Measurements from ENCODE around the gene AKAP10. TPM values are rescaled to one million over a fixed set of nuclear protein-coding genes. Genes with fewer than 3 reads are reported as not detected.

AKAP10 gene
- total RNA-seq, 2 donors from 2014 or later = 14.4 to 16.5 TPM

DNA sequence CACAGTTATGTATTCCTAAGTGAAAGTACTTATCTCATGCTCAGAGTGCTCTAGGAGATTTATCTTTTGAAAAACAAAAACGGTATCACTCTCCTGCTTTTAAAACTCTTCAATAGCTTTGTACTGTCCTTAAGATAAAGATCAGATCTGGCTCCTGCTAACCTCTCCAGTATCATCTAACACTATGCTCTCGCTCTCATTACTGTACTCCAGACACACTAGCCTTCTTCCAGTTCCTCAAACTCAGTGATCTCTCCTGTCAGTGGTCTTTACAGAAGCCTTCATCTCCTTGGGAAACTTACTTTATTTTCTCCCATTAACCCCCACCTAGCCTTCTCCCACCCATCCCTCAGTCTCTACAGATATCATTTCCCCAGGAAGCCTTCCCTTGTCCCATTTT is 120.0 kb downstream of the AKAP10 start:
- Histone ChIP-seq H3K9me3 (no peaks in the 10 kb centered on the region), H3K36me3 (peaks cover 15% of the 10 kb centered on the region), H3K4me1 (no peaks in the 10 kb centered on the region), H3K27me3 (no peaks in the 10 kb centered on the region), H3K27ac (no peak overlapping the region), H3K4me3 (no peak overlapping the region)
- DNase-seq (ENCODE audit: low spot score) = no peak
- TF ChIP-seq, protein P1, sequence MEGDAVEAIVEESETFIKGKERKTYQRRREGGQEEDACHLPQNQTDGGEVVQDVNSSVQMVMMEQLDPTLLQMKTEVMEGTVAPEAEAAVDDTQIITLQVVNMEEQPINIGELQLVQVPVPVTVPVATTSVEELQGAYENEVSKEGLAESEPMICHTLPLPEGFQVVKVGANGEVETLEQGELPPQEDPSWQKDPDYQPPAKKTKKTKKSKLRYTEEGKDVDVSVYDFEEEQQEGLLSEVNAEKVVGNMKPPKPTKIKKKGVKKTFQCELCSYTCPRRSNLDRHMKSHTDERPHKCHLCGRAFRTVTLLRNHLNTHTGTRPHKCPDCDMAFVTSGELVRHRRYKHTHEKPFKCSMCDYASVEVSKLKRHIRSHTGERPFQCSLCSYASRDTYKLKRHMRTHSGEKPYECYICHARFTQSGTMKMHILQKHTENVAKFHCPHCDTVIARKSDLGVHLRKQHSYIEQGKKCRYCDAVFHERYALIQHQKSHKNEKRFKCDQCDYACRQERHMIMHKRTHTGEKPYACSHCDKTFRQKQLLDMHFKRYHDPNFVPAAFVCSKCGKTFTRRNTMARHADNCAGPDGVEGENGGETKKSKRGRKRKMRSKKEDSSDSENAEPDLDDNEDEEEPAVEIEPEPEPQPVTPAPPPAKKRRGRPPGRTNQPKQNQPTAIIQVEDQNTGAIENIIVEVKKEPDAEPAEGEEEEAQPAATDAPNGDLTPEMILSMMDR (IDR thresholded peaks at IDR 0.05) = no peak

Other genes starting within 250 kb of the AKAP10 start
- gene ALDH3A1, start 229.5 kb downstream of the AKAP10 start, total RNA-seq = 1 to 10 TPM in 1 of 2 donors, under 1 TPM in 1; 0.22 to 1.8 TPM
- 10 to 100 TPM; 18.4 to 20.3 TPM for gene ULK2, start 109.9 kb downstream of the AKAP10 start, total RNA-seq
- gene SPECC1, start 31.5 kb upstream of the AKAP10 start, total RNA-seq = 10 to 100 TPM; 10.3 to 13.5 TPM

Measured in right atrium auricular region (tissue), 2 donors.